Neuronal stem cell (in vitro differentiated cells): ENCODE results near the gene COG3.

Experiments
- DNase-seq: peaks from one replicate; pipeline ENCODE4 v3.0.0-alpha.2; 2013; ENCODE audit warnings: low spot score
- H2AFZ ChIP-seq: one replicate; pipeline ENCODE4 v1.6.1; 2013; ENCODE audit warnings: mild to moderate bottlenecking, low read length, inconsistent platforms
- H2AK5ac ChIP-seq: 2 replicates; pipeline ENCODE4 v1.6.1; 2013; ENCODE audit warnings: low read depth, mild to moderate bottlenecking, inconsistent platforms, low read length, moderate library complexity, mixed read lengths
- H2BK120ac ChIP-seq: 2 replicates; pipeline ENCODE4 v1.6.1; 2013; ENCODE audit warnings: low read depth, mild to moderate bottlenecking, inconsistent platforms, low read length, moderate library complexity, mixed read lengths
- H2BK12ac ChIP-seq: one replicate; pipeline ENCODE4 v1.6.1; 2013; ENCODE audit warnings: low read length, inconsistent platforms
- H2BK15ac ChIP-seq: 2 replicates; pipeline ENCODE4 v1.6.1; 2013; ENCODE audit warnings: mild to moderate bottlenecking, low read length, inconsistent platforms, mixed read lengths
- H2BK5ac ChIP-seq: one replicate; pipeline ENCODE4 v1.6.1; 2013; ENCODE audit warnings: inconsistent platforms, mild to moderate bottlenecking, low read length, moderate library complexity
- H3K14ac ChIP-seq: one replicate; pipeline ENCODE4 v1.6.1; 2013; ENCODE audit warnings: low read length, inconsistent platforms
- H3K18ac ChIP-seq: 2 replicates; pipeline ENCODE4 v1.6.1; 2013; ENCODE audit warnings: low read length, inconsistent platforms
- H3K23ac ChIP-seq: 2 replicates; pipeline ENCODE4 v1.6.1; 2013; ENCODE audit warnings: low read depth, mild to moderate bottlenecking, mixed read lengths, low read length, inconsistent platforms; ENCODE audit not compliant: poor library complexity
- H3K27ac ChIP-seq: replicated peaks from 3 replicates; pipeline ENCODE4 v1.5.1; 2013; ENCODE audit warnings: low read length, inconsistent platforms
- H3K27me3 ChIP-seq, 3 experiments: 2 replicates each; pipeline ENCODE4 v1.6.1; 2013; ENCODE audit warnings: low read length in 3 of 3, mild to moderate bottlenecking in 2 of 3, inconsistent platforms in 1 of 3, low read depth in 1 of 3, mixed read lengths in 1 of 3, moderate library complexity in 1 of 3; ENCODE audit not compliant: control insufficient read depth in 3 of 3, insufficient read depth in 3 of 3
- H3K36me3 ChIP-seq, 2 donors: replicated peaks in 1 of 2; 2 replicates each; pipeline ENCODE4 v1.6.1; 2013; ENCODE audit warnings: low read length in 2 of 2; ENCODE audit not compliant: control insufficient read depth in 2 of 2, insufficient read depth in 2 of 2
- H3K4ac ChIP-seq: 2 replicates; pipeline ENCODE4 v1.6.1; 2013; ENCODE audit warnings: inconsistent platforms, mild to moderate bottlenecking, low read length, moderate library complexity
- H3K4me1 ChIP-seq, 2 donors: 1 replicate in 1 of 2; 2 replicates in 1 of 2; pipeline ENCODE4 v1.6.1; 2013; ENCODE audit warnings: low read length in 2 of 2, low read depth in 1 of 2; ENCODE audit not compliant: control insufficient read depth in 2 of 2, insufficient read depth in 1 of 2
- H3K4me2 ChIP-seq: one replicate; pipeline ENCODE4 v1.6.1; 2013; ENCODE audit warnings: mild to moderate bottlenecking, low read length, inconsistent platforms; ENCODE audit not compliant: insufficient read depth, poor library complexity, severe bottlenecking
- H3K4me3 ChIP-seq, 2 donors: 2 replicates each; pipeline ENCODE4 v1.5.1; 2013; ENCODE audit warnings: low read length in 2 of 2, mild to moderate bottlenecking in 2 of 2, inconsistent platforms in 1 of 2, moderate library complexity in 1 of 2
- H3K79me1 ChIP-seq: one replicate; pipeline ENCODE4 v1.6.1; 2013; ENCODE audit warnings: low read depth, mild to moderate bottlenecking, inconsistent platforms, low read length, moderate library complexity
- H3K9ac ChIP-seq: one replicate; pipeline ENCODE4 v1.6.1; 2013; ENCODE audit warnings: mild to moderate bottlenecking, low read depth, low read length, inconsistent platforms; ENCODE audit not compliant: poor library complexity
- H3K9me3 ChIP-seq, 2 donors: replicated peaks in 1 of 2; 2 replicates each; pipeline versions ENCODE3 to v1.6.1; 2013; ENCODE audit warnings: low read length in 2 of 2, mild to moderate bottlenecking in 2 of 2, inconsistent platforms in 1 of 2, low read depth in 1 of 2, mixed read lengths in 1 of 2, moderate library complexity in 1 of 2; ENCODE audit not compliant: control insufficient read depth in 2 of 2, insufficient read depth in 1 of 2
- H4K8ac ChIP-seq: one replicate; pipeline ENCODE4 v1.6.1; 2013; ENCODE audit warnings: low read depth, mild to moderate bottlenecking, inconsistent platforms, low read length, moderate library complexity
- H4K91ac ChIP-seq: one replicate; pipeline ENCODE4 v1.6.1; 2013; ENCODE audit warnings: low read length, low read depth, mild to moderate bottlenecking, inconsistent platforms; ENCODE audit not compliant: poor library complexity
- WGBS, 2 donors: extraction: QIAGEN DNeasy Blood & Tissue Kit; methylation state at CpG; one replicate each; pipeline ENCODE4 v1.1.7; 2013; ENCODE audit warnings: missing lambda C conversion rate in 2 of 2, mixed read lengths in 1 of 2; ENCODE audit not compliant: insufficient read length in 2 of 2, insufficient replicate concordance in 1 of 2; ENCODE audit errors: extremely low coverage in 2 of 2; 5-methylcytosine and 5-hydroxymethylcytosine counted together

Gene COG3

GRCh38 chr13:45519493-45519892 lies 54.8 kb downstream of the COG3 start:
- no peak overlapping the region for H3K27ac ChIP-seq
- WGBS, 2 donors, result no CpG with 5 or more reads among the region's 4 CpGs
- H3K4me1 ChIP-seq, result peaks cover 0 to 2% of the 10 kb centered on the region in 2 donors

GRCh38 chr13:45521297-45521696 lies 56.6 kb downstream of the COG3 start:
- no peaks in the 10 kb centered on the region for H3K9me3 ChIP-seq
- no peak overlapping the region for H4K91ac ChIP-seq
- no peak overlapping the region for H3K4ac ChIP-seq
- no peak overlapping the region for H3K4me3 ChIP-seq
- H3K18ac ChIP-seq, result no peak overlapping the region
- no peak overlapping the region for H2AK5ac ChIP-seq
- H4K8ac ChIP-seq, result no peak overlapping the region
- H3K4me1 ChIP-seq, result peaks cover 0 to 2% of the 10 kb centered on the region in 2 donors
- no peak overlapping the region for H3K4me2 ChIP-seq
- H3K79me1 ChIP-seq, result peaks cover 2% of the 10 kb centered on the region
- no peak for DNase-seq
- no peak overlapping the region for H2BK120ac ChIP-seq
- no peak overlapping the region for H2BK15ac ChIP-seq
- no peak overlapping the region for H2BK12ac ChIP-seq
- H3K23ac ChIP-seq, result no peak overlapping the region
- no peaks in the 10 kb centered on the region for H3K27me3 ChIP-seq
- no peak overlapping the region for H3K27ac ChIP-seq
- no peak overlapping the region for H2AFZ ChIP-seq
- H3K14ac ChIP-seq, result no peak overlapping the region
- H2BK5ac ChIP-seq, result no peak overlapping the region
- H3K9ac ChIP-seq, result no peak overlapping the region
- H3K36me3 ChIP-seq, result peaks cover 5 to 79% of the 10 kb centered on the region in 2 donors
- no CpG with 5 or more reads among the region's 4 CpGs for WGBS, 2 donors

More at GRCh38 chr13:45519493-45519892, 54.8 kb downstream of the COG3 start:
- Histone ChIP-seq H2BK120ac (no peak overlapping the region), H3K9me3 (no peaks in the 10 kb centered on the region), H4K91ac (no peak overlapping the region), H2AK5ac (no peak overlapping the region), H3K14ac (no peak overlapping the region), H3K23ac (no peak overlapping the region), H2BK15ac (no peak overlapping the region), H2AFZ (no peak overlapping the region), H3K27me3 (no peaks in the 10 kb centered on the region), H3K4me3 (no peak overlapping the region), H3K9ac (no peak overlapping the region), H4K8ac (no peak overlapping the region), H3K79me1 (peaks cover 2% of the 10 kb centered on the region), H3K18ac (no peak overlapping the region), H3K4me2 (no peak overlapping the region), H2BK5ac (no peak overlapping the region), H2BK12ac (no peak overlapping the region), H3K4ac (no peak overlapping the region), H3K36me3 (peaks cover 8 to 82% of the 10 kb centered on the region in 2 donors)
- no peak for DNase-seq

- Histone ChIP-seq H3K9me3 (no peaks in the 10 kb centered on the region), H4K8ac (no peak overlapping the region), H3K4me2 (no peak overlapping the region), H3K27ac (no peak overlapping the region), H2AFZ (no peak overlapping the region), H2BK12ac (no peak overlapping the region), H3K79me1 (peaks cover 2% of the 10 kb centered on the region), H3K36me3 (peaks cover 5 to 75% of the 10 kb centered on the region in 2 donors), H3K9ac (no peak overlapping the region), H3K14ac (no peak overlapping the region), H2BK5ac (no peak overlapping the region), H3K18ac (no peak overlapping the region), H3K4me3 (no peak overlapping the region), H3K27me3 (no peaks in the 10 kb centered on the region), H4K91ac (no peak overlapping the region), H2BK120ac (no peak overlapping the region), H3K23ac (no peak overlapping the region), H2AK5ac (no peak overlapping the region), H3K4me1 (peaks cover 0 to 2% of the 10 kb centered on the region in 2 donors), H2BK15ac (no peak overlapping the region), H3K4ac (no peak overlapping the region)
- no peak for DNase-seq
- no CpG with 5 or more reads among the region's 2 CpGs for WGBS, 2 donors
Observed at GRCh38 chr13:45522571-45522970, 57.8 kb downstream of the COG3 start.

GRCh38 chr13:45527699-45528462 lies 63.1 kb downstream of the COG3 start:
- Histone ChIP-seq H2BK15ac (no peak overlapping the region), H3K18ac (no peak overlapping the region), H3K4me3 (no peak overlapping the region), H3K4ac (no peak overlapping the region), H3K9ac (no peak overlapping the region), H3K14ac (no peak overlapping the region), H2BK120ac (no peak overlapping the region), H3K27ac (no peak overlapping the region), H2BK5ac (no peak overlapping the region), H4K8ac (no peak overlapping the region), H3K79me1 (no peaks in the 10 kb centered on the region), H3K9me3 (no peaks in the 10 kb centered on the region), H3K4me1 (peaks cover 0 to 2% of the 10 kb centered on the region in 2 donors), H3K4me2 (no peak overlapping the region), H2BK12ac (no peak overlapping the region), H2AK5ac (no peak overlapping the region), H3K36me3 (peaks cover 3 to 82% of the 10 kb centered on the region in 2 donors), H3K27me3 (no peaks in the 10 kb centered on the region), H3K23ac (no peak overlapping the region), H4K91ac (no peak overlapping the region), H2AFZ (no peak overlapping the region)
- no CpG with 5 or more reads among the region's 6 CpGs for WGBS, 2 donors
- DNase-seq, result no peak
